GM18519 (cell line): ENCODE results near the gene MTLN.
"Not testable (repeated sequence)": the region's sequence is repeated elsewhere in the genome, so short reads cannot be mapped to it uniquely, and the experiment has no call there.

Experiments used
- ATAC-seq: cut with Tn5 transposase; IDR thresholded peaks from one replicate; pipeline ENCODE4 v1.9.1; 2021; ENCODE audit warnings: mild to moderate bottlenecking, moderate library complexity; ENCODE audit not compliant: unreplicated experiment, low FRiP score

MTLN gene

DNA sequence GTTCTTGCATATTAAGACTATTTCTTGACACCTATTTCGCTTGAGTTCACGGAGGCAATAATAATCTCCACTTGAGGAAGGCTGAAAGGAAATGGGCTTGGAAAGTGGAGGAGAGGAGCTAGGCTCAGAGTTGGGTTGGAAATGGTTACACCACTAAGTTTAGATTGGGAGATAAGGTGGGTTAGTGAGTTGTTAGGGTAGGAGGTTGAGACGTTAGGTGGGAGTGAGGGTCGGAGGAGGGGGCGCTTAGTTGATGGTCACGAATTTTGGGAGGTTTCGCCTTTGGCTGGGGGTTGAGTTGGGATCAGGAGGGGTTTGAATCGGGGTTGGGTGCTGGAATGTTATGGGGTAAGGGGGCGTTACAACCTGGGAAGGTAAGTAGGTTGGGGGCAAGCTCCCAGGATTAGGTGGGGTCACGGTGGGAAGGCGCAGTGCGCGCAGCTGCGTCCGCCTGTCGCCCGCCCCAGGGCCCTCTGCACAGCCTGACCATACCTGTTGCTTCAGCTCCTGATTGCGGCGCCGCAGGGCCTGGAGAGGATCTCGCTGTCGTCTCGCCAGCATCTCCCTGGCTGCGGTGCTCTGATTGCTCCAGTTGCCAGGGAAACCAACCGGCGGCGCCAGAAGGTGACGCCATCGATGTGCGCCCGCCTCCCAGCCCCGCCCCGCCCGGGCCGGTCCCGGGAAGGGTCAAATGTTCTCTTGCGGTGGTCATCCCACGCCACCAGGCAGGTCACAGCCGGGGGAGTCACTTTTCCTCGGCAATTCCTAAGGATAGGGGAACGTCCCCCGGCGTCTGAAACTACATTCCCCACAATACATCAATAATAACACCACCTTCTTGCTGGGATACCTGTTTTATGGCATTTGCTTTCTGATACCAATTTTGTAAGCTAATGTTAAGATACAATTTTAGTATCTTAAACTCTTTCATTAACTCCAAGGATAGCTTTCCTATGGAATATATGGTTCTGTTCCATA, 7.7 kb downstream of the MTLN start, which contains the start of gene NPHP1:
NPHP1 (minus strand) TSS at position 606 of the 978 bp plus-strand sequence; CDS start at position 561, 45 bp downstream.
- ATAC-seq: peak; percentile 70

DNA sequence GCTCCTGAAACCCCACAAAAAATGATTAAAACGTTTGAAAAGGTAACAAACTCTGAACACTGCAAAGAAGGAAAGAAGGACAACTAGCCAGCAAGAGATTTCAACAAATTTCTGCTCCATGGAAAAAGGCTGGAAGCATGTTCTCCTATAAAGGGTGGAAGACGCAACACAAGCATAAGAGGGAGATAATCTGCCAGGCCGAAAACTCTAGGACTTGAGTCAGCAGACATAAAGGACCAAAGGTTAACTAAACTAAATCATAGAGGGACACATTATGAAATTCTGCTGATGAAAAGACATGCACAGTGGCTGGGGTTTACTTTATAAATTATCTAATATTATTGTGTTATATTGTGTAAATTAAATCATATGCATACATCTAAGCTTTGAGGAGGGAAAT, 14.3 kb downstream of the MTLN start:
- no peak for ATAC-seq

DNA sequence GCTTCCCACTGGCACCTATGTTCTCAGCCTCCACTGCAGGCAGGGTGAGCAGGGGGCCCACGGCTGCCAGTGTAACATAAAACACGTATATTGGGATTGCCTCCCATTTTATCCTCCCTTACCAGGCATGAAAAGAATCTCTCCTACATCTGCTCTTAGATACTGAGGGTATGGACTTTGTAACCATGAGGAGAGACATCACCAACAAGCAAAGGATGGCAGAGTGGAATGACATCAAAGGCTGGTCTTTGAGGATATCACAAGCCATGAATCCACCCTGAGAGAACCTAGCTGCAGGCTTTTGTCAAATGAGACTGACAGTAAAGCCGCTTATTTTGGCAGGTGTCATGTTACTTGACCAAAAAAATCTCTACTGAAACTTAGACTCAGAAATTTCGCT, 14.9 kb downstream of the MTLN start:
- ATAC-seq: no peak

DNA sequence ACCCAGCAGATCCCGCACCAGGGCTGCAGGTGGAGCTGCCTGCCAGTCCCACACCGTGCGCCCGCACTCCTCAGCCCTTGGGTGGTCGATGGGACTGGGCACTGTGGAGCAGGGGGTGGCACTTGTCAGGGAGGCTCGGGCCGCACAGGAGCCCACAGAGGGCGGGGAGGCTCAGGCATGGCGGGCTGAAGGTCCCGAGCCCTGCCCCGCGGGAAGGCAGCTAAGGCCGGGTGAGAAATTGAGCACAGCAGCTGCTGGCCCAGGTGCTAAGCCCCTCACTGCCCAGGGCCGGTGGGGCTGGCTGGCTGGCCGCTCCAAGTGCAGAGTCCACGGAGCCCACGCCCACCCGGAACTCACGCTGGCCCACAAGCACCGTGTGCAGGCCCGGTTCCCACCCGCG, 22.2 kb downstream of the MTLN start:
- not testable (repeated sequence) for ATAC-seq

DNA sequence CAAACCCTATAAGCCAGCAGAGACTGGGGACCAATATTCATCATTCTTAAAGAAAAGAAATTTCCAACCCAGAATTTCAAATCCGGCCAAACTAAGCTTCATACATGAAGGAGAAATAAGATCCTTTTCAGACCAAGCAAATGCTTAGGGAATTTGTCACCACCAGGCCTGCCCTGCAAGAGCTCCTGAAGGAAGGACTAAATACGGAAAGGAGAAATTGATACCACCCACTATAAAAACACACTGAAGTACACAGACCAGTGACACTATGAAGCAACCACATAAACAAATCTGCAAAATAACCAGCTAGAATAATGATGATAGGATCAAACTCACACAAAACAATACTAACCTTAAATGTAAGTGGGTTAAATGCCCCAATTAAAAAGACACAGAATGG, 29.9 kb downstream of the MTLN start:
- no peak for ATAC-seq

DNA sequence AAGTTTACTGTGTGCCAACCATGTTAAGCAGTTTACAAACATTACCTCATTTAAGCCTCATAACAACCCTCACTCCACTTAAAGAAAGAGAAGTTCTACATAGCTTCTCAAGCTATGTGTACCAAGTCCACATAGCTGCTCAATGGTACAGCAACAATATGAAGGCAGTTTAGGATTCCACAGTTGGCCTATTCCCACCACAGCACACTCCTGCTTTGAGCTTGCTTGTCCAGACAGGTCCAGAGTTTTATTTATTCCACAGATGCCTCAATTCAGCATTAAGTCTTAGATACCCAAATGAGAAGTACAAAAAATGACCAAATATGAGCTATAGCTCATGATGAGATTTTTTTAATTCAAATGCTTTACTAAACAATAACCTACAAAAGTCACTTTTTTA, 32.3 kb downstream of the MTLN start:
- ATAC-seq: no peak

DNA sequence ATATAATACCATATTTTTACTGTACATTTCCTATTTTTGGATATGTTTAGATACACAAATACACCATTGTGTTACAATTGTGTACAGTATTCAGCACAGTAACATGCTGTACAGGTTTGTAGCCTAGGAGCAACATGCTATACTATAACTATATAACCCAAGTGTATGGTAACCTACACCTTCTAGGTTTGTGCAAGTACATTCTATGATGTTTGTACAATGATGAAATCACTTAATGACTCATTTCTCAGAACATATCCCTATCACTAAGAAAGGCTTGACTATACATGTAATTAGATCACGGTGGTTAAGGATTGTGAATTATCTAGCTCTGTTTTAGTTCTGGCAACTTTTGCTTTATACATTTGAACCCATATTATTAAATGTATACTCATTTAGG, 38.8 kb downstream of the MTLN start:
- ATAC-seq: no peak

DNA sequence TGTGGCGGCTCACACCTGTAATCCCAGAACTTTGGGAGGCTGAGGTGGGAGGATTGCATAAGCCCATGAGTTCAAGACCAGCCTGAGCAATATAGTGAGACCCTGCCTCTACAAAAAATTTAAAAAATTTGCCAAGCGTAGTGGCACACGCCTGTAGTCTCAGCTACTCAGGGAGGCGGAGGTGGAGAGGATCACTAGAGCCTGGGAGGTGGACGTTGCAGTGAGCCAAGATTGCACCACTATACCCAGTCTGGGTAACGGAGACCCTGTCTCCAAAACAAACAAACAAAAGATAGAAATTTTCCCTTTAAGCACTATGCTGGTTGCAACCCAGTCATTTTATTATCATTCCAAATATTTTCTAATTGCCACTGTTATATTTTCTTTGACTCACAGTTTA, 39.8 kb downstream of the MTLN start:
- ATAC-seq: no peak

DNA sequence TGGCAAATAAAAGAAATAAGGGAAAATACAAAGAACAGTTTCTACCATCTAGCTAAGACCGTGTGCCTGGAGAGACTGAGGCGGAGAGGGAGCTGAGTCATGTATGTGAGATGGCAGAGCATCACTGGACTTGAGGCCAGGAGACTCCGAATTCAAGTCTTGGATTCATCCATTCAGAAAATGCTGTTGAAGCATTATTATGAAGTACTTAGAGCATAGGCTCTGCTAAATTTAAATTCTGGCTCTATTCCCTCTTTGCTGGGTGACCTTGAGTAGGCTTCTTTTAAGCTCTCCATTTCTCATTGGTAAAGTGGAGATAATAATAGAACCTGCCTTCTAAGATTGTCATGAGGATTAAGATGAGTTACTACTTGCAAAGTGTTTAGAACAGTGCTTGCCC, 42.2 kb downstream of the MTLN start:
- ATAC-seq: no peak

DNA sequence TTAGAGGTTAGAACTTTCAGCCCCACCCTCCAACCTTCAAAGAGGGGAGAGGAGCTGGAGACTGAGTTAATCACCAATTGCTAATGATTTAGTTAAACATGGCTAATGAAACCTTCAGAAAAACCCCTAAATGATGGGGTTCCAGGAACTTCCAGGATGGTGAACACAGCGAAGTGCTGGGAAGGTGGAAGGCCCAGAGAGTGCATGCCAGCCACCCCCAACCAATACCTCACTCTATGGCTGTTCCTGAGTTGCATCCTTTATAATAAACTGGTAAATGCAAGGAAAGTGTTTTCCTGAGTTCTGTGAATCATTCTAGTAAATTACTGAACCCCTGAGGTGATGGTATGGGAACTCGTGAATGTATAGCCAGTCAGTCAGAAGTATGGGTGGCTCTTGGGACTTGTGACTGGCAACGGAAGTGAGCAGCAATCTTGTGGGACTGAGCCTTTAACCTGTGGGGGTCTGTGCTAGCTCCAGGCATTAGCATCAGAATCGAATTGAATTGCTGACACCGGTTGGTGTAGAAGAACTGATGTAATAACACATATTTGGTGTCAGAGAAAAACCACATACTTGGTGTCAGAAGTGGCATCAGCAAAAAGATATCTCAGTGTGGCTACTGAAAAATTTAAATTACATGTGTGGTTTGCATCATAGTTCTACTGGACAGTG, 44.9 kb downstream of the MTLN start:
- ATAC-seq: no peak

DNA sequence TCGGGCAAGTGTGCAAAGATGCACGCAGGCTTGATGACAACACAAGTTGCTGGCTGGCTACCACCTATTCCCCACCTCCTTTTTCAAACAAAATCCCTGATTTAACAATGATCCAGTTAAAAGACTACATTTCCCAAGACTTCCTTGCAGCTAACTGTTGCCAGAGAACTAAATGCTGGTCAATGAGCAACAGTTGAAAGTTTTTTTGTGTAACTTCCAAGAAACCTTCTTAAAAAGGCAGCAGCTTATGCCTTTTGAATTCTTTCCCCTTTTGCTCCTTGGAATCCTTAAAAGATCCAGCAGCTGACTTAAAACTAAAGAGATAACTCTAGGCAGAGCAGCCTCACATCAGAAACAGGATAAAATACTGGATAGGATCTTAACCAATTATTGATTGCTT, 46.1 kb downstream of the MTLN start:
- no peak for ATAC-seq
